Measurements from ENCODE around the gene RACK1.
A peak's percentile ranks its signal among the peaks of the same experiment; 100 is the strongest.
"Not testable (repeated sequence)": the region's sequence is repeated elsewhere in the genome, so short reads cannot be mapped to it uniquely, and the experiment has no call there.

The RACK1 gene

GRCh38 chr5:181243564-181244343 is at the start of gene RACK1:
TSS of gene RACK1 (minus strand) at chr5:181243906. CDS start at chr5:181243800, 106 bp downstream.
- in situ Hi-C loops (cut with HindIII; ENCODE audit: low pct_ligation_motif_present, low sequenced_read_pairs): no loop called here
- Histone ChIP-seq H3K36me3 (replicated peaks) (peaks cover 47% of the 10 kb centered on the region), H3K27ac (peak within 1 kb of the TSS; percentile 94), H3K4me3 (ENCODE audit: low read depth, low read length) (peak within 1 kb of the TSS; percentile 99), H3K27me3 (replicated peaks) (no peaks in the 10 kb centered on the region)
- DNase-seq: peak; percentile 88
- no peak for TF ChIP-seq CTCF (IDR thresholded peaks at IDR 0.05; ENCODE audit: low read depth, low read length, missing control alignments)

- in situ Hi-C loops (cut with HindIII; ENCODE audit: low pct_ligation_motif_present, low sequenced_read_pairs); H3K36me3 ChIP-seq (replicated peaks); H3K27me3 ChIP-seq (replicated peaks); DNase-seq; H3K27ac ChIP-seq; H3K4me3 ChIP-seq (ENCODE audit: low read depth, low read length): not testable (repeated sequence)
Measured at GRCh38 chr5:181287331-181287730, 43.6 kb upstream of the RACK1 start.

- H3K4me3 ChIP-seq (ENCODE audit: low read depth, low read length); DNase-seq; in situ Hi-C loops (cut with HindIII; ENCODE audit: low pct_ligation_motif_present, low sequenced_read_pairs); H3K36me3 ChIP-seq (replicated peaks); H3K27ac ChIP-seq; H3K27me3 ChIP-seq (replicated peaks): not testable (repeated sequence)
Measured at GRCh38 chr5:181285962-181286705, 42.4 kb upstream of the RACK1 start.

GRCh38 chr5:181283841-181284755 is 40.4 kb upstream of the RACK1 start:
- H3K36me3 ChIP-seq (replicated peaks); H3K27me3 ChIP-seq (replicated peaks); in situ Hi-C loops (cut with HindIII; ENCODE audit: low pct_ligation_motif_present, low sequenced_read_pairs); H3K27ac ChIP-seq; DNase-seq; H3K4me3 ChIP-seq (ENCODE audit: low read depth, low read length): not testable (repeated sequence)
- peak; percentile 1 for TF ChIP-seq CTCF (IDR thresholded peaks at IDR 0.05; ENCODE audit: low read depth, low read length, missing control alignments)

- Histone ChIP-seq H3K4me3 (ENCODE audit: low read depth, low read length) (no peak overlapping the region), H3K27ac (no peak overlapping the region), H3K36me3 (replicated peaks) (no peaks in the 10 kb centered on the region), H3K27me3 (replicated peaks) (no peaks in the 10 kb centered on the region)
- no peak for TF ChIP-seq CTCF (IDR thresholded peaks at IDR 0.05; ENCODE audit: low read depth, low read length, missing control alignments)
- in situ Hi-C loops (cut with HindIII; ENCODE audit: low pct_ligation_motif_present, low sequenced_read_pairs): no loop called here
- no peak for DNase-seq
Measured at GRCh38 chr5:181283347-181283746, 39.6 kb upstream of the RACK1 start.

GRCh38 chr5:181282874-181283273 is 39.2 kb upstream of the RACK1 start:
- Histone ChIP-seq H3K27me3 (replicated peaks) (no peaks in the 10 kb centered on the region), H3K4me3 (ENCODE audit: low read depth, low read length) (no peak overlapping the region), H3K27ac (no peak overlapping the region), H3K36me3 (replicated peaks) (no peaks in the 10 kb centered on the region)
- no peak for DNase-seq
- TF ChIP-seq CTCF (IDR thresholded peaks at IDR 0.05; ENCODE audit: low read depth, low read length, missing control alignments): no peak
- in situ Hi-C loops (cut with HindIII; ENCODE audit: low pct_ligation_motif_present, low sequenced_read_pairs): no loop called here

- H3K27me3 ChIP-seq (replicated peaks); H3K27ac ChIP-seq; H3K36me3 ChIP-seq (replicated peaks); H3K4me3 ChIP-seq (ENCODE audit: low read depth, low read length); DNase-seq; in situ Hi-C loops (cut with HindIII; ENCODE audit: low pct_ligation_motif_present, low sequenced_read_pairs): not testable (repeated sequence)
Measured at GRCh38 chr5:181282415-181282814, 38.7 kb upstream of the RACK1 start.
